ENCODE measurements around the gene MPL.

Gene MPL

GRCh38 chr1:43334453-43335205 is 3.0 kb upstream of the MPL start:
- TF ChIP-seq CTCF (IDR thresholded peaks at IDR 0.05), result no peak

GRCh38 chr1:43338001-43338400 is 383 bp downstream of the MPL start:
- Histone ChIP-seq H3K9ac (no peak overlapping the region), H3K9me3 (ENCODE audit: control insufficient read depth, low read length) (no peaks in the 10 kb centered on the region), H2AFZ (no peak overlapping the region), H3K4me2 (ENCODE audit: low read length) (no peak overlapping the region), H3K27ac (no peak overlapping the region), H3K36me3 (ENCODE audit: control insufficient read depth, insufficient read depth, low read length) (no peaks in the 10 kb centered on the region), H3K79me2 (no peaks in the 10 kb centered on the region), H3K27me3 (ENCODE audit: control insufficient read depth, insufficient read depth, low read length) (no peaks in the 10 kb centered on the region), H3K4me3 (ENCODE audit: low read depth, low read length) (no peak overlapping the region), H3K4me1 (no peaks in the 10 kb centered on the region)
- no peak for TF ChIP-seq CTCF (IDR thresholded peaks at IDR 0.05)

More at GRCh38 chr1:43334453-43335205, 3.0 kb upstream of the MPL start:
- H3K4me3 ChIP-seq (ENCODE audit: low read depth, low read length), result no peak overlapping the region
- H3K9ac ChIP-seq, result no peak overlapping the region
- H3K36me3 ChIP-seq (ENCODE audit: control insufficient read depth, insufficient read depth, low read length), result no peaks in the 10 kb centered on the region
- no peak overlapping the region for H2AFZ ChIP-seq
- H3K27me3 ChIP-seq (ENCODE audit: control insufficient read depth, insufficient read depth, low read length), result no peaks in the 10 kb centered on the region
- no peaks in the 10 kb centered on the region for H3K79me2 ChIP-seq
- no peaks in the 10 kb centered on the region for H3K4me1 ChIP-seq
- no peaks in the 10 kb centered on the region for H3K9me3 ChIP-seq (ENCODE audit: control insufficient read depth, low read length)
- H3K27ac ChIP-seq, result no peak overlapping the region
- no peak overlapping the region for H3K4me2 ChIP-seq (ENCODE audit: low read length)

GRCh38 chr1:43339584-43340232 is 2.1 kb downstream of the MPL start:
- Histone ChIP-seq H3K79me2 (no peaks in the 10 kb centered on the region), H3K27me3 (ENCODE audit: control insufficient read depth, insufficient read depth, low read length) (no peaks in the 10 kb centered on the region), H3K9me3 (ENCODE audit: control insufficient read depth, low read length) (no peaks in the 10 kb centered on the region), H3K9ac (no peak overlapping the region), H3K4me3 (ENCODE audit: low read depth, low read length) (no peak overlapping the region), H2AFZ (no peak overlapping the region), H3K4me2 (ENCODE audit: low read length) (no peak overlapping the region), H3K27ac (no peak overlapping the region), H3K4me1 (no peaks in the 10 kb centered on the region), H3K36me3 (ENCODE audit: control insufficient read depth, insufficient read depth, low read length) (no peaks in the 10 kb centered on the region)
- no peak for TF ChIP-seq CTCF (IDR thresholded peaks at IDR 0.05)

GRCh38 chr1:43340559-43340958 is 2.9 kb downstream of the MPL start:
- Histone ChIP-seq H3K9me3 (ENCODE audit: control insufficient read depth, low read length) (no peaks in the 10 kb centered on the region), H3K27me3 (ENCODE audit: control insufficient read depth, insufficient read depth, low read length) (no peaks in the 10 kb centered on the region), H3K4me3 (ENCODE audit: low read depth, low read length) (no peak overlapping the region), H3K9ac (no peak overlapping the region), H3K4me1 (no peaks in the 10 kb centered on the region), H3K27ac (no peak overlapping the region), H3K4me2 (ENCODE audit: low read length) (no peak overlapping the region), H2AFZ (no peak overlapping the region), H3K79me2 (no peaks in the 10 kb centered on the region), H3K36me3 (ENCODE audit: control insufficient read depth, insufficient read depth, low read length) (no peaks in the 10 kb centered on the region)
- no peak for TF ChIP-seq CTCF (IDR thresholded peaks at IDR 0.05)
